GM12874 (cell line): Measurements from ENCODE around the gene NF1.

ENCODE experiments used
- CTCF ChIP-seq: IDR thresholded peaks from 2 replicates; pipeline ENCODE4 v1.5.1; 2011; ENCODE audit warnings: low read depth, mild to moderate bottlenecking, control low read depth, low read length, moderate library complexity; ENCODE audit not compliant: insufficient read depth

The NF1 gene

GRCh38 chr17:31417051-31417792 is 322.4 kb downstream of the NF1 start:
- TF ChIP-seq CTCF = no peak

GRCh38 chr17:31418773-31419350 is 324.1 kb downstream of the NF1 start:
- no peak for TF ChIP-seq CTCF

DNA sequence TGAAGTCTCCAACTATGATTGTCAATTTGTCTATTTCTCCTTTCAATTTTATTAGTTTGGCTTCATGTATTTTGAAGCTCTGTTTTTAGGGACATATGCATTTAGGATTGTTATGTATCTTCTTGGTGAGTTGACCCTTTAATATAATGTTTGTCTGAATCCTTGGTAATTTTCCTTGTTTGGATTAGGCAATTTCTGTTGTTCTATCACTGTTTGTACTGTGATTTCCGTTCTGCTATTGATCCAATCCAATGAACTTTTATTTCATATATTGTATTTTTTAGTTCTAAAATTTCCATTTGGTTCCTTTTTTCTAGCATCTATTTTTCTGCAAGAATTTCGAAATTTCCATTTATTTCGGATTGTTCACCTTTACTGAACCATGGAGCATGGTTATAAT is 327.7 kb downstream of the NF1 start:
- TF ChIP-seq CTCF = no peak

- TF ChIP-seq CTCF = no peak
Observed at GRCh38 chr17:31424944-31425281, 330.1 kb downstream of the NF1 start.

DNA sequence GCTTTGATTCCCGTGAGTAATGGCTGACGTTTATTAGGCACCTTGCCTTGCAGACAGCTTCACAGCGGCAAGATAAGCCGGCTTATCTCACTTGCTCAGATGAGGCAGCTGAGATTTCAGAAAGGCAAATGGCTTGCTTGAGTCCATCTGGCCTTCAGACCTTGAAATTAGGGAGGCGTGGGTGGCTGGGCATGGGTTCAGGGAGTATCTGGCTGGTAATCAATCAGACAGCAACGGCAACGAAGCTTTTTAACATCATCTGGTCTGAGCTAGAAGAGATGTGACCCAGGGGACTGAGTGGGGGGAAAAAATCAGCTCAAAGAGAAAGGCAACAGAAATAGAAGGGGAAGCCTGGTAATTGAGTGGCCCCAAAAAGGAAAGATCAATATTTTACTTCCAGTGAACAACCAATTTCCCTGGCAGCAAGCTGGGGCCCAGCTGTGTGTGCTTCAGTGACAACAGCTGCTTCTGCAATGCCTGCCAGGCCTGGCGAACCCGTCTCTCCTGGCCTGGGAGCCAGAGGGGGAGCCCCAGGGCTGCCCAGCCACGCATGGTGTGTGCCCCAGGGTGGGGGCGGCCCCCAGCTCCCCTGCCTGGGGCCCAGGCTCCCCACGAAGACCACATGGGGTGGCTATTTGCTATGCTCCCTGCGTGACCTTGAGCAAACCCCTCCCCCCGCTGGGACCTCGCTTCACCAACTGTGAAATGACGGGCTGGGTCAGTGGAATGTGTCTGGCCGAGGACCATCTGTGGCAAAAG is 330.7 kb downstream of the NF1 start:
- TF ChIP-seq CTCF = no peak
